Sigmoid colon (tissue), 7 donors: ENCODE data around the gene ABCC4. TPM values are rescaled to one million over a fixed set of nuclear protein-coding genes. Genes with fewer than 3 reads are reported as not detected.

ENCODE experiments used
- DNase-seq: peaks from one replicate; pipeline ENCODE4 v3.0.0-alpha.2; 2019
- H3K27ac ChIP-seq, 4 donors: fragments of 200-600 bp; sonication (generic); one replicate each; pipeline ENCODE4 v1.5.1; 2016 to 2019; ENCODE audit warnings: mild to moderate bottlenecking in 1 of 4
- H3K27me3 ChIP-seq, 3 donors: fragments of 200-600 bp; sonication (generic); one replicate each; pipeline ENCODE4 v1.5.1; 2019; ENCODE audit warnings: mild to moderate bottlenecking in 1 of 3
- H3K36me3 ChIP-seq, 4 donors: fragments of 200-600 bp; sonication (generic); one replicate each; pipeline ENCODE4 v1.5.1; 2016 to 2019
- H3K4me1 ChIP-seq, 4 donors: fragments of 200-600 bp; sonication (generic); one replicate each; pipeline ENCODE4 v1.5.1; 2017 to 2019
- H3K4me3 ChIP-seq, 4 donors: fragments of 200-600 bp; sonication (generic); one replicate each; pipeline ENCODE4 v1.5.1; 2017 to 2019; ENCODE audit warnings: mild to moderate bottlenecking in 2 of 4, moderate library complexity in 1 of 4
- H3K9me3 ChIP-seq, 4 donors: fragments of 200-600 bp in 3 of 4; sonication (generic) in 3 of 4; one replicate each; pipeline versions ENCODE4 v1.5.1 to v1.6.1; 2013 to 2019
- CTCF ChIP-seq, 4 experiments: fragments of 450-650 bp in 3 of 4; fragments of 200-600 bp in 1 of 4; IDR thresholded peaks; one replicate each; pipeline ENCODE4 v1.5.1; 2016 to 2019; ENCODE audit warnings: antibody characterized with exemption in 4 of 4, mild to moderate bottlenecking in 3 of 4, moderate library complexity in 2 of 4
- EP300 ChIP-seq, 4 donors: sonication (generic); formaldehyde crosslinking; IDR thresholded peaks; one replicate each; pipeline ENCODE4 v1.6.1; 2017; ENCODE audit warnings: antibody characterized with exemption in 4 of 4
- POLR2A ChIP-seq, 2 donors: fragments of 450-650 bp; IDR thresholded peaks; one replicate each; pipeline ENCODE4 v1.6.1; 2016; ENCODE audit warnings: antibody characterized with exemption in 2 of 2, mild to moderate bottlenecking in 2 of 2, moderate library complexity in 2 of 2
- POLR2AphosphoS5 ChIP-seq, 4 donors: sonication (generic); formaldehyde crosslinking; IDR thresholded peaks; one replicate each; pipeline ENCODE4 v1.6.1; 2017; ENCODE audit warnings: antibody characterized with exemption in 4 of 4
- WGBS, 2 donors: extraction: QIAGEN DNeasy Blood & Tissue Kit; methylation state at CpG; one replicate each; pipeline ENCODE4 v1.1.7; 2013; 5-methylcytosine and 5-hydroxymethylcytosine counted together
- intact Hi-C: fragments of 100-400 bp; cut with DNase I; formaldehyde crosslinking; loops from one replicate; pipeline ENCODE4 v1.15.1; 2023
- polyA plus RNA-seq, 3 donors: library from polyadenylated mRNA; stranded (reverse); fragments of 200-250 nt; gene quantifications; one replicate each; pipeline ENCODE4 v1.2.3, GENCODE V29; 2013
- total RNA-seq, 4 donors: library from RNA; depleted of rRNA; stranded (reverse); fragments of >200 nt; gene quantifications; one replicate each; pipeline ENCODE4 v1.1.0, GENCODE V29; 2016
- donor health status: healthy with polysubstance abuse.
- donor health status: Bipolar disorder and iron deficiency.
- donor health status: healthy.

Gene ABCC4
- total and polyA plus RNA-seq, 7 donors: 1.2 to 56.3 (median 24.3) TPM

DNA sequence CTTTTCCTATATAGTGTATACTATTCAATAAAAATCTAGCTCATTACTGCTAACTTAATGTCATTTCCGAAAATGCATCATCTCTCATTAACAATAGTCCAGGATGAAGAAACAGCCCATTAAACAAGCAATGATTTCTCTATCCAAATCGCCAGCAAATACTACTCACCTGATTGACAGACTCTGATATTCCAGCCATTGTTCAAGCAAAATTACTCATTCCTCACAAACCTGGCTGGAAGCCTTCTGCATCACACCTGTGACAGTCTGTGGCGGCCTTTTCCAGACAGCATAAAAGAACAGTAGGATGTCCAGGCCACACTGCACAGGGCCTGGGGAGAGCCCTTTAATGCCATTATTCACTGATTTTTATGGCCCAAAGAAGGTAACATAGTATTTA, 115.9 kb downstream of the ABCC4 start:
- WGBS, 2 donors: 94 to 96% methylated on average over 3 of the region's 3 CpGs
- intact Hi-C loops: no loop called here

DNA sequence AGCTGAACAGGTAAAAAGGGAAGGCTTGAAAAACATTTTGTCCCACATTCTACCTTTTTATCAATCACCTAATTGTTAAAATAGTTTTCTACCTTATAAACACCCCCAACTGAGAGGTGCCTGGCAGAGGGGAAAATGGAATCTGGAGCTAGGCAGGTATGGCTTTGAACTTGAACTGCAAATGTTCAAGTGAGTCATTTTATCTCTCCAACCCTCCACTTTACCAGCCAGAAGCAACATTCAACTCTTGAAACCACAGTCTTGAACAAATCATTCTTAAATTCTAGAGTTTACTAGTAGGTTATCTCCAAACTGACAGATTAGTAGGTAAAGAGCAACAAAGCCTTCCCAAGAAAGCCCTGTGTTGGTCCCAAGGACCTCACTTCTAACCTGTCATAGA, 116.9 kb downstream of the ABCC4 start:
- DNase-seq: no peak
- peaks cover 0 to 11% (median 0%) of the 10 kb centered on the region in 4 donors for H3K36me3 ChIP-seq
- no peak overlapping the region for H3K27ac ChIP-seq
- no peak overlapping the region for H3K4me3 ChIP-seq
- TF ChIP-seq POLR2AphosphoS5 (IDR thresholded peaks at IDR 0.05) (no peak), CTCF (IDR thresholded peaks at IDR 0.05) (no peak), POLR2A (IDR thresholded peaks at IDR 0.05) (no peak), EP300 (IDR thresholded peaks at IDR 0.05) (no peak)
- intact Hi-C loops: no loop called here
- peaks cover 0 to 9% (median 5%) of the 10 kb centered on the region in 4 donors for H3K4me1 ChIP-seq
- no peaks in the 10 kb centered on the region for H3K27me3 ChIP-seq
- H3K9me3 ChIP-seq: no peaks in the 10 kb centered on the region

More for the DNA sequence above, 115.9 kb downstream of the ABCC4 start:
- no peak for DNase-seq
- Histone ChIP-seq H3K4me1 (peaks cover 0 to 9% (median 5%) of the 10 kb centered on the region in 4 donors), H3K27ac (no peak overlapping the region), H3K9me3 (no peaks in the 10 kb centered on the region), H3K4me3 (no peak overlapping the region), H3K27me3 (no peaks in the 10 kb centered on the region), H3K36me3 (peaks cover 0 to 11% (median 0%) of the 10 kb centered on the region in 4 donors)
- TF ChIP-seq POLR2AphosphoS5 (IDR thresholded peaks at IDR 0.05) (no peak), POLR2A (IDR thresholded peaks at IDR 0.05) (no peak), CTCF (IDR thresholded peaks at IDR 0.05) (no peak), EP300 (IDR thresholded peaks at IDR 0.05) (no peak)

DNA sequence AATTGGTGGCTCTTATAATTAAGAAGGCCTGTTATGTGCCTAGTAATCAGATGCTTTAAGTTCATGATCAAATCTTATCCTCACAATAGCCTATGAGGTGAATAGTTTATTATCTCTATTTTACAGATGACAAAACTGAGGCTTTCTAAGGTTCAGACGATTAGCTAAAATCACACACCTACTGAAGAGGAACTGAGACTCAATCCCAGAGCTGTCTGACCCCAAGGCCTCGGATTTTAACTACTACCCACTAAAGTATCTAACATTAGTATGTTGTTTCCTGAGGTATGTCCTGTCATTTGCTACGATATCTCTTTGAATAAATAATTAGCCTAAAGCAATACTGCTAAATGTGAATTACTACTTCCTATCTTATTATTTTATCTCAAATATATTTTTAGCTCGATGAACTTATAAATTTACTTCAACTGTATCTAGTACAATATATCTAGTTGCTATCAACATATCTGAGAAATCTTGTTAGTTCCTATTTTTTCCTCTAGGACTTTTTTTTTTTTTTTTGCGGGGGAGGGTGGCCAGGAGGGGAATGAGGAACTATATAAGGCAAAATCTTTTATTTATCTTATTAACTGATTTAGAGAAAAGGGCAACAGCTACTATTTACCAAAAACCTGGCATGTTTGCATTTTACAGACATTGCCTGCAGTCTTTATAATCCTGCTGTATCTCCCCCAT, 118.5 kb downstream of the ABCC4 start:
- WGBS, 2 donors: 67 to 87% methylated on average over 5 of the region's 5 CpGs

DNA sequence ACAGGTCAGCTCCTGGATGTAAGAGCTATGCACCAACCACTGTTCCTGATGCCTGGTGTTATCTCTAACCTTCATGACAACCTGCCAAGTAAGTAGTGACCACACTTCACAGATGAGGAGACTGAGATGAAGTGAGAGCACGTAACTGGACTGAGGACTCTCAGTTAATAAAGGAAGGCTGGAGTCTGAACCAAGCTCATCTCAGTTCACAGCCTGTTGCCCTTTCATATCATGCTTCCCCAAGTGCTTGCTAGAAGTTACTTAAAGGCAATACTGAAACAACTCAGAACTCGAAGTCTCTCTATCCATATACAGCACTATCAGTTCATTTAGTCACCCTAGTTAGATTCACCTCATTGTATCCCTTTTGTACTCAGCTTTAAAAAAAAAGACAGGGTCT, 119.7 kb downstream of the ABCC4 start:
- H3K9me3 ChIP-seq: no peaks in the 10 kb centered on the region
- H3K27ac ChIP-seq: no peak overlapping the region
- no peak for TF ChIP-seq POLR2AphosphoS5 (IDR thresholded peaks at IDR 0.05)
- TF ChIP-seq EP300 (IDR thresholded peaks at IDR 0.05): no peak
- TF ChIP-seq CTCF (IDR thresholded peaks at IDR 0.05): no peak
- TF ChIP-seq POLR2A (IDR thresholded peaks at IDR 0.05): no peak
- peaks cover 0 to 16% (median 7%) of the 10 kb centered on the region in 4 donors for H3K4me1 ChIP-seq
- DNase-seq: no peak
- H3K36me3 ChIP-seq: peaks cover 0 to 19% (median 0%) of the 10 kb centered on the region in 4 donors
- no peak overlapping the region for H3K4me3 ChIP-seq
- intact Hi-C loops: no loop called here
- WGBS, 2 donors: 66 to 90% methylated on average over 2 of the region's 2 CpGs
- H3K27me3 ChIP-seq: no peaks in the 10 kb centered on the region

More for the DNA sequence above, 118.5 kb downstream of the ABCC4 start:
- Histone ChIP-seq H3K9me3 (no peaks in the 10 kb centered on the region), H3K4me3 (no peak overlapping the region), H3K27ac (no peak overlapping the region), H3K36me3 (peaks cover 0 to 12% (median 0%) of the 10 kb centered on the region in 4 donors), H3K27me3 (no peaks in the 10 kb centered on the region), H3K4me1 (peaks cover 0 to 9% (median 5%) of the 10 kb centered on the region in 4 donors)
- TF ChIP-seq EP300 (IDR thresholded peaks at IDR 0.05) (no peak), CTCF (IDR thresholded peaks at IDR 0.05) (no peak), POLR2AphosphoS5 (IDR thresholded peaks at IDR 0.05) (no peak), POLR2A (IDR thresholded peaks at IDR 0.05) (no peak)
- intact Hi-C loops: no loop called here
- no peak for DNase-seq
